ENCODE measurements around the gene CTSL.
A peak's percentile ranks its signal among the peaks of the same experiment; 100 is the strongest.

Gene CTSL

GRCh38 chr9:87711857-87712800 lies 13.8 kb upstream of the CTSL start:
- DNase-seq (ENCODE audit: extremely low spot score): no peak
- CTCF ChIA-PET: no interaction called here
- POLR2A ChIA-PET: interaction anchor here (0.7 kb wide), 2 partner anchors 14 to 859 kb away, joined by 3 read pairs; partner anchors contain the start of gene CTSL

GRCh38 chr9:87712801-87713277 lies 13.1 kb upstream of the CTSL start:
- no peak for DNase-seq (ENCODE audit: extremely low spot score)
- TF ChIP-seq BHLHE40 (IDR thresholded peaks at IDR 0.05; ENCODE audit: borderline replicate concordance) (no peak), SP1 (IDR thresholded peaks at IDR 0.05) (no peak), FOXA1 (IDR thresholded peaks at IDR 0.05) (no peak), ELF4 (IDR thresholded peaks at IDR 0.05) (no peak), PKNOX1 (IDR thresholded peaks at IDR 0.05) (no peak), FOXK2 (IDR thresholded peaks at IDR 0.05) (no peak), FOXM1 (IDR thresholded peaks at IDR 0.05; ENCODE audit: borderline replicate concordance) (no peak), L3MBTL2 (conservative IDR thresholded peaks at IDR 0.05) (no peak), ARNT (IDR thresholded peaks at IDR 0.05) (no peak), CTBP1 (IDR thresholded peaks at IDR 0.05; ENCODE audit: borderline replicate concordance) (no peak), HDGF (IDR thresholded peaks at IDR 0.05; ENCODE audit: borderline replicate concordance) (no peak), TARDBP (IDR thresholded peaks at IDR 0.05) (no peak), LEF1 (IDR thresholded peaks at IDR 0.05; ENCODE audit: borderline replicate concordance) (no peak), NFRKB (IDR thresholded peaks at IDR 0.05) (no peak), ZNF384 (IDR thresholded peaks at IDR 0.05) (no peak), SUZ12 (IDR thresholded peaks at IDR 0.05) (no peak)
- CTCF ChIA-PET: no interaction called here
- POLR2A ChIA-PET: interaction anchor here (0.7 kb wide), 2 partner anchors 13 to 860 kb away, joined by 3 read pairs; partner anchors contain the start of gene CTSL

More at GRCh38 chr9:87711857-87712800, 13.8 kb upstream of the CTSL start:
- no peak for TF ChIP-seq LEF1 (IDR thresholded peaks at IDR 0.05; ENCODE audit: borderline replicate concordance)
- no peak for TF ChIP-seq L3MBTL2 (conservative IDR thresholded peaks at IDR 0.05)
- TF ChIP-seq BHLHE40 (IDR thresholded peaks at IDR 0.05; ENCODE audit: borderline replicate concordance): no peak
- no peak for TF ChIP-seq ELF4 (IDR thresholded peaks at IDR 0.05)
- TF ChIP-seq FOXM1 (IDR thresholded peaks at IDR 0.05; ENCODE audit: borderline replicate concordance): no peak
- no peak for TF ChIP-seq FOXA1 (IDR thresholded peaks at IDR 0.05)
- TF ChIP-seq NFRKB (IDR thresholded peaks at IDR 0.05): no peak
- no peak for TF ChIP-seq HDGF (IDR thresholded peaks at IDR 0.05; ENCODE audit: borderline replicate concordance)
- no peak for TF ChIP-seq SP1 (IDR thresholded peaks at IDR 0.05)
- no peak for TF ChIP-seq ZNF384 (IDR thresholded peaks at IDR 0.05)
- TF ChIP-seq CTBP1 (IDR thresholded peaks at IDR 0.05; ENCODE audit: borderline replicate concordance): no peak
- no peak for TF ChIP-seq PKNOX1 (IDR thresholded peaks at IDR 0.05)
- TF ChIP-seq ARNT (IDR thresholded peaks at IDR 0.05): no peak
- no peak for TF ChIP-seq FOXK2 (IDR thresholded peaks at IDR 0.05)
- no peak for TF ChIP-seq SUZ12 (IDR thresholded peaks at IDR 0.05)
- no peak for TF ChIP-seq TARDBP (IDR thresholded peaks at IDR 0.05)

DNA sequence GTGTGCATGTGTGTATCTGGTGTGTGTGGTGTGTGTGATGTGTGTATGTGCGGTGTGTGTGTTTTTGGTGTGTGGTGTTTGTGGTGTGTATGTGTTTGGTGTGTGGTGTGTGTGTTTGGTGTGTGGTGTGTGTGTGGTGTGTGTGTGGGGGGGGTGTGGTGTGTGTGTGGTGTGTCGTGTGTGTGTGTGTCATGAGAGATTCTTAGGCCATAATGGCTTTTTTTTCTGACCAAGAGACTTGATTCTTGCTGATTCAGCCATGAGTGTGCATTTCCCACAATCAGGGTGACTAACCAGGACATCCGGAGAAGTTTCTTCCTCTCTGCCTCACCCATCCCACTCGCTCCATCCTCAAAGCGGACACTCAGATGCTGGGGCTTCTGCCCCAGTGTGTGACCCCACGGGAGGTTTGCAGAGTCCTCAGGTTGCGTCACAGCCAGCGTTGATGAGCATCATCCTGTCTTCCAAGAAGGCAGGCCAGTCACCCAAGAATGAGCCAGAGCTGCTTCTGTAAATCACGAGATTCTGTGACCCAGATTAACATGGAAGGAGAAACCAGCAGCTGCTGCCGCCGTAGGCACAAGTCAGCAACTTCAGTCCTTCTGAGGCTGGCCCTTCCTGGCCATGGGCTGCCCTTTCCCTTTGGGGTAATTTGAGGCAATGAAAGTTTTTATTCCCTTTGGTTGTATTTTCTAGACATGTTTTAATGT lies 12.5 kb upstream of the CTSL start:
- TF ChIP-seq ELF4 (IDR thresholded peaks at IDR 0.05) (no peak), NFRKB (IDR thresholded peaks at IDR 0.05) (no peak), SUZ12 (IDR thresholded peaks at IDR 0.05) (no peak), BHLHE40 (IDR thresholded peaks at IDR 0.05; ENCODE audit: borderline replicate concordance) (no peak), LEF1 (IDR thresholded peaks at IDR 0.05; ENCODE audit: borderline replicate concordance) (no peak), CTBP1 (IDR thresholded peaks at IDR 0.05; ENCODE audit: borderline replicate concordance) (no peak), PKNOX1 (IDR thresholded peaks at IDR 0.05) (no peak), FOXA1 (IDR thresholded peaks at IDR 0.05) (no peak), HDGF (IDR thresholded peaks at IDR 0.05; ENCODE audit: borderline replicate concordance) (no peak), FOXK2 (IDR thresholded peaks at IDR 0.05) (no peak), SP1 (IDR thresholded peaks at IDR 0.05) (no peak), TARDBP (IDR thresholded peaks at IDR 0.05) (no peak), ARNT (IDR thresholded peaks at IDR 0.05) (no peak), FOXM1 (IDR thresholded peaks at IDR 0.05; ENCODE audit: borderline replicate concordance) (no peak), L3MBTL2 (conservative IDR thresholded peaks at IDR 0.05) (no peak), ZNF384 (IDR thresholded peaks at IDR 0.05) (no peak)
- ChIA-PET CTCF (no interaction called here), POLR2A (no interaction called here)
- DNase-seq (ENCODE audit: extremely low spot score): peak; percentile 19

GRCh38 chr9:87713988-87714330 lies 12.0 kb upstream of the CTSL start:
- TF ChIP-seq FOXK2 (IDR thresholded peaks at IDR 0.05) (no peak), PKNOX1 (IDR thresholded peaks at IDR 0.05) (peak; percentile 4; the same call in 1 of the 2 replicates), ZNF384 (IDR thresholded peaks at IDR 0.05) (peak; percentile 48; the same call in 1 of the 2 replicates)
- no peak for DNase-seq (ENCODE audit: extremely low spot score)
- ChIA-PET CTCF (no interaction called here), POLR2A (no interaction called here)
